Mesendoderm (in vitro differentiated cells): Measurements from ENCODE around the gene DMBX1.

Experiments
- DNase-seq: peaks from one replicate; pipeline ENCODE4 v3.0.0; 2013
- H2AK5ac ChIP-seq: 2 replicates; pipeline ENCODE4 v1.6.1; 2013; ENCODE audit warnings: low read length, inconsistent platforms
- H2BK120ac ChIP-seq: 2 replicates; pipeline ENCODE4 v1.6.1; 2013; ENCODE audit warnings: low read depth, mild to moderate bottlenecking, low read length, moderate library complexity, mixed read lengths
- H2BK15ac ChIP-seq: replicated peaks from 2 replicates; pipeline ENCODE4 v1.6.1; 2013; ENCODE audit warnings: low read depth, mild to moderate bottlenecking, moderate library complexity
- H2BK5ac ChIP-seq: 2 replicates; pipeline ENCODE4 v1.6.1; 2013; ENCODE audit warnings: low read length, inconsistent platforms
- H3K18ac ChIP-seq: 2 replicates; pipeline ENCODE4 v1.6.1; 2013; ENCODE audit warnings: mild to moderate bottlenecking, low read length, mixed read lengths
- H3K23ac ChIP-seq: one replicate; pipeline ENCODE4 v1.6.1; 2013; ENCODE audit warnings: low read length
- H3K27ac ChIP-seq: 2 replicates; pipeline ENCODE4 v1.5.1; 2013; ENCODE audit warnings: low read depth, mild to moderate bottlenecking, inconsistent platforms, low read length, moderate library complexity
- H3K27me3 ChIP-seq: 2 replicates; pipeline ENCODE4 v1.6.1; 2013; ENCODE audit warnings: low read length, control low read depth, mild to moderate bottlenecking, inconsistent platforms; ENCODE audit not compliant: insufficient read depth, poor library complexity
- H3K36me3 ChIP-seq: 2 replicates; pipeline ENCODE4 v1.6.1; 2013; ENCODE audit warnings: low read length, inconsistent platforms; ENCODE audit not compliant: control insufficient read depth, insufficient read depth
- H3K4ac ChIP-seq: one replicate; pipeline ENCODE4 v1.6.1; 2013; ENCODE audit warnings: low read depth, mild to moderate bottlenecking, low read length, moderate library complexity
- H3K4me1 ChIP-seq: 2 replicates; pipeline ENCODE4 v1.6.1; 2013; ENCODE audit warnings: low read depth, low read length, inconsistent platforms; ENCODE audit not compliant: control insufficient read depth
- H3K4me2 ChIP-seq: 2 replicates; pipeline ENCODE4 v1.6.1; 2013; ENCODE audit warnings: low read length
- H3K4me3 ChIP-seq: 2 replicates; pipeline ENCODE4 v1.5.1; 2013; ENCODE audit warnings: mild to moderate bottlenecking, low read length
- H3K56ac ChIP-seq: one replicate; pipeline ENCODE4 v1.6.1; 2013; ENCODE audit warnings: low read length
- H3K79me1 ChIP-seq: 2 replicates; pipeline ENCODE4 v1.6.1; 2013; ENCODE audit warnings: low read length, inconsistent platforms
- H3K79me2 ChIP-seq: 2 replicates; pipeline ENCODE4 v1.6.1; 2013; ENCODE audit warnings: mild to moderate bottlenecking, low read length; ENCODE audit not compliant: control insufficient read depth, insufficient read depth
- H3K9ac ChIP-seq: 2 replicates; pipeline ENCODE4 v1.6.1; 2013; ENCODE audit warnings: low read length, inconsistent platforms
- H4K5ac ChIP-seq: one replicate; pipeline ENCODE4 v1.6.1; 2013; ENCODE audit warnings: low read length
- H4K8ac ChIP-seq: one replicate; pipeline ENCODE4 v1.6.1; 2013; ENCODE audit warnings: low read depth, mild to moderate bottlenecking, control low read depth, low read length, moderate library complexity
- WGBS: extraction: QIAGEN DNeasy Blood & Tissue Kit; methylation state at CpG from one replicate; pipeline ENCODE4 v1.1.7; 2013; ENCODE audit warnings: low lambda C conversion rate, missing lambda C conversion rate; ENCODE audit not compliant: insufficient coverage; ENCODE audit errors: extremely low coverage; 5-methylcytosine and 5-hydroxymethylcytosine counted together

DMBX1 gene

DNA sequence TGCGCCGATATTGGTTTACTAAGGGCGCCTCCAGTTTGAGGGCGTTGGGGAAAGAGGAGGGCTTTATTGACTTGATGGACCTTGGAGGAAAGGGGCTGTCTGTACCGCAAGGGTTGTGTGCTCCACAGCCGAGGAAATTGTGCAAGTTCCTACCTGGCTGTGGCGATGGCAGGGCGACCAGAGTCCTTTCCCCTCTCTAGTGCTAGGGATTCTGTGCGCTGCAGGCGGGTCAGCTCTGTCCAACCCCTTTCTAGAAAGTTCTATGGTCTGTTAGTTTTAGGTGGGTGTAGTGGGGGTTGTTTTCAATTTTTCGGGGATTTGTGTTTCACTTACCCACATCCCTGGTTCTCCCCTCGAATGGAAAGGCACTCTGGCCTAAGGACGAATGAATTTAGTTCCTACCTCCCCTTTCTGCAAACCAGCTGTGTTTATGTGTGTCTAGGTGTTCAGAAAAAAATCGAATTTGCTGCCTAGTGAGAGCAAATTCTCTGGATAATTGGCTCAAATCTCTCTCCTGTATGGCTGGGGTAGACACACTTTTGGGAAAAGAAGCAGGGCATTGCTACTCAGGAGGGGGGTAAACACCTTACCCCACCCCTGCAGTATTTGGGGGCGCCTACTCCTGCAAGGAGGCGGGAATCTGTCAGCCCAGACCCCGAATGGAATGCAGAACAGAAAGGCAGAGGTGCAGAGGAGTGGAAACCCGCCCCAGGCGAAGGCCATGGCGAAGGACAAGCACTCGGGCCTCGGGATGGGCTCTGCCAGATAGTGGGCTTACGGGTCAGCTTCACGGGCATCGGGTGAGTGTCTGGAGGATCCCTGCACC lies 2.0 kb downstream of the DMBX1 start:
- Histone ChIP-seq H3K27me3 (peaks cover 80% of the 10 kb centered on the region), H2BK15ac (no peak overlapping the region), H3K4me3 (no peak overlapping the region), H3K56ac (no peak overlapping the region), H2BK5ac (no peak overlapping the region), H3K4me2 (no peak overlapping the region), H3K4me1 (peaks cover 7% of the 10 kb centered on the region), H3K9ac (no peak overlapping the region), H3K23ac (no peak overlapping the region), H4K5ac (no peak overlapping the region), H3K79me1 (no peaks in the 10 kb centered on the region), H3K18ac (no peak overlapping the region), H3K36me3 (no peaks in the 10 kb centered on the region), H3K79me2 (no peaks in the 10 kb centered on the region), H4K8ac (no peak overlapping the region), H3K27ac (no peak overlapping the region), H2BK120ac (no peak overlapping the region), H3K4ac (no peak overlapping the region), H2AK5ac (no peak overlapping the region)
- no CpG with 5 or more reads among the region's 25 CpGs for WGBS
- no peak for DNase-seq

DNA sequence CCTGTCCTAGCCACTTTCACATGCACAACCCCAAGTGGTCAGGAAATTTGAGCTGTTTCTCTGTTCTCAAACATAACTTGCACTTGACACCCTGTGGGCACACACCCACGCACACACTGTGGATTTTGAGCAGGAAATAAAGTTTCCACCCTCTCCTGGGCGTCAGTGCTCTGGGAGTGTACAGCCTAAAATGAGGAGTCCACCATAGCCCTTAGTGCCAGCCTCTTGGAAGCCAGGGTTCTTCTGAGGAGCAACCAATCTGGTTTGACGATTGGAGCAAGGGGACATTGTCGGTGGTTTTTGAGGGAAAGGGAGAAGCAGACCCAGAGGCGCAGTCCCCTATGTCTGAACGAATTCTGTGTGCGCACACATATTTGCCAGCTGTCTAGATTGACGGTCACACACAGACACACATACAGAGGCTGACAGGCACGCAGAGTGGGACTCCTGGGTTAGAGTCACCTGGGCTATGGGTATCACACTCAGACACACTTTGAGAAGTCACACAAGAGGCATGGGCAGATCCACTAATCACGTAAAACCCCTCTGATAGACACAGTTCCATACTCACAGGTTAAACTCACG lies 2.7 kb downstream of the DMBX1 start:
- no CpG with 5 or more reads among the region's 11 CpGs for WGBS
- no peak overlapping the region for H3K18ac ChIP-seq
- H4K8ac ChIP-seq, result no peak overlapping the region
- H2BK5ac ChIP-seq, result no peak overlapping the region
- no peak overlapping the region for H3K23ac ChIP-seq
- peak overlapping the region; percentile 43 for H3K56ac ChIP-seq
- H3K4me2 ChIP-seq, result no peak overlapping the region
- no peaks in the 10 kb centered on the region for H3K79me1 ChIP-seq
- H2BK15ac ChIP-seq, result no peak overlapping the region
- H2BK120ac ChIP-seq, result no peak overlapping the region
- H2AK5ac ChIP-seq, result no peak overlapping the region
- peaks cover 7% of the 10 kb centered on the region for H3K4me1 ChIP-seq
- no peak overlapping the region for H3K27ac ChIP-seq
- no peak overlapping the region for H4K5ac ChIP-seq
- no peak for DNase-seq
- no peak overlapping the region for H3K4me3 ChIP-seq
- H3K9ac ChIP-seq, result no peak overlapping the region
- H3K4ac ChIP-seq, result no peak overlapping the region
- H3K27me3 ChIP-seq, result peaks cover 74% of the 10 kb centered on the region
- no peaks in the 10 kb centered on the region for H3K79me2 ChIP-seq
- no peaks in the 10 kb centered on the region for H3K36me3 ChIP-seq

DNA sequence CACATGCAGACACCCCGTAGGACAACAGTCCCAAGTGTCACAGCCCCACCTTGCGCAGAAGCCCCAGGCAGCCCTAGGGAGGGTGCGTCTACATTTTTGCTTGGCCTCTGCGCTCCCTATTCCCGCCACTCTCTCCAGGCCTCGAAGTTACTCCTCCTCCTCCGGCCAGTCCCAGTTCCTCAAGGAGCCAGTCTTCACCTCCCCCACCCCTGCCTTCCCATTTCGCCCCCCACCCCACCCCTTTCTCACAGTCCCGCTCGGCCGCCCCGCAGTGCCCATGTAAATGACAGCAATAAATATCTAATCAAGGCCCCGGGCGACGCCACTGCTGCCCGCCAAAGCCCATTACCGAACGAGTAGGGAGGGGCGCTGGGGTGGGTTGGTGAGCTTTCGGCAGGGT lies 3.2 kb downstream of the DMBX1 start:
- no peak overlapping the region for H2BK15ac ChIP-seq
- no peak overlapping the region for H3K4me2 ChIP-seq
- no peak overlapping the region for H3K27ac ChIP-seq
- no peak overlapping the region for H3K23ac ChIP-seq
- WGBS, result no CpG with 5 or more reads among the region's 20 CpGs
- H4K5ac ChIP-seq, result no peak overlapping the region
- H3K56ac ChIP-seq, result peak overlapping the region; percentile 43
- no peaks in the 10 kb centered on the region for H3K36me3 ChIP-seq
- no peak overlapping the region for H3K9ac ChIP-seq
- H4K8ac ChIP-seq, result no peak overlapping the region
- H3K4me1 ChIP-seq, result peaks cover 7% of the 10 kb centered on the region
- no peak overlapping the region for H2BK120ac ChIP-seq
- H3K79me1 ChIP-seq, result no peaks in the 10 kb centered on the region
- H3K79me2 ChIP-seq, result no peaks in the 10 kb centered on the region
- peak; percentile 27 for DNase-seq
- H3K18ac ChIP-seq, result no peak overlapping the region
- no peak overlapping the region for H2BK5ac ChIP-seq
- H3K27me3 ChIP-seq, result peaks cover 70% of the 10 kb centered on the region
- H2AK5ac ChIP-seq, result no peak overlapping the region
- H3K4me3 ChIP-seq, result no peak overlapping the region
- H3K4ac ChIP-seq, result no peak overlapping the region

DNA sequence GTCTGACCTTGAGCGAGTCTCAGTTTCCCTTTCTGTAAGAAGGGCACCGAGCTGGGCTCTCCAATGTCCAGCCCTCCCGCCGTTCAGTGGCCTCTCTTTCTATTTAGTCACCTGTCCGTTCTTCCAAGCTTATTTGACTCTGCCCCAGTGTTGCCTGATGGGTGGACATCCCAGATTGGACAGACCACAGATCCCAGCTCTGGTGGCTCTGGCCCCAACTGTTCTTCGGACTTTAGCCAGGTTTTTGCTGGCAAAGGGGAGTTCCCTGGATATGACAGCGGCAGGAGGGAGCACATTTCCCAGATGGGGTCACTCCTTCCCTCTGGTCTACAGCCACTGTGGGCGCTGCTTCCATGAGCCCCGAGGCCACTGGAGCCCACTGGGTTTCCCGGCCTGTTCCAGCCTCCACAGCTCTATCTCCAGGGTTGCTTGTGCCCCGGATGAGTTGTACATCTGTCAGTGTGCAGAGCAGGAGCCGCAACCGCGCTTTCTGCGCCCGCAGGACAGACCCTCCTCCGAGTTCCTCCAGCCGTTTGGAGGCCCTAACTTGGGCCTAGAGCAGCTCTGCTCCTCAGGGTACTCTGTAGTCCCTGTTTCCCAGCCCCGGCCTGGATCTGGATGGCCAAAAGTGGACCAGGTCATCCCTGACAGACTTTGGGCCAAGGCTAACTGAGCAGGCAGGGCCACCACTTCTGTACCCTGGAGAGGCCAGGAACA lies 3.8 kb downstream of the DMBX1 start:
- DNase-seq, result no peak
- Histone ChIP-seq H3K56ac (no peak overlapping the region), H2AK5ac (no peak overlapping the region), H3K4me3 (no peak overlapping the region), H3K9ac (no peak overlapping the region), H3K18ac (no peak overlapping the region), H3K4ac (no peak overlapping the region), H2BK120ac (no peak overlapping the region), H3K23ac (no peak overlapping the region), H4K5ac (no peak overlapping the region), H3K79me1 (no peaks in the 10 kb centered on the region), H2BK15ac (no peak overlapping the region), H4K8ac (no peak overlapping the region), H3K79me2 (no peaks in the 10 kb centered on the region), H3K27me3 (peaks cover 64% of the 10 kb centered on the region), H2BK5ac (no peak overlapping the region), H3K27ac (no peak overlapping the region), H3K4me1 (peaks cover 7% of the 10 kb centered on the region), H3K4me2 (no peak overlapping the region), H3K36me3 (no peaks in the 10 kb centered on the region)
- no CpG with 5 or more reads among the region's 19 CpGs for WGBS

DNA sequence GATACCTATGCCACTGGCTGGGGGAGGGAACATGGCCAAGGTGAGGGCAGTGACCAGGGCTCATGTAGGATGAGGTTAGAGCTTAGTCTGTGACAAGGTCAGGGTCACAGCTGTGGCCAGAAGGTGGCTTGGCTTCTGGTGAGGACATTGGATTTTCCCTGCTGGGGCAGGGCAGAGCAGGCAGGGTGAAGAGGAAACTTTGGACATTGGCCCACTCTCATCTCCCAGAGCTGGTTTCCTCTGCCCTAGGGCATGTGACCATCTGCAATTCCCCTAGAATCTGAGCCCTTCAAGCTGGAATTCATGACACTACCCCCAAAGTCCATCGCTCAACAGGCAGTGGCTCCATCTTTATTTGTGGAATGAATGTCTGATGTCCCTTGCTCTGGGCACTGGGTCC lies 5.3 kb downstream of the DMBX1 start:
- Histone ChIP-seq H3K4me3 (no peak overlapping the region), H2BK120ac (no peak overlapping the region), H3K27ac (no peak overlapping the region)

More for the DNA sequence above, 5.3 kb downstream of the DMBX1 start:
- no peak overlapping the region for H3K4me2 ChIP-seq
- H2BK15ac ChIP-seq, result no peak overlapping the region
- H3K36me3 ChIP-seq, result no peaks in the 10 kb centered on the region
- H3K18ac ChIP-seq, result no peak overlapping the region
- H4K8ac ChIP-seq, result no peak overlapping the region
- WGBS, result no CpG with 5 or more reads among the region's 1 CpG
- H3K27me3 ChIP-seq, result peaks cover 53% of the 10 kb centered on the region
- no peak overlapping the region for H3K23ac ChIP-seq
- H3K4ac ChIP-seq, result no peak overlapping the region
- no peaks in the 10 kb centered on the region for H3K79me2 ChIP-seq
- H3K56ac ChIP-seq, result no peak overlapping the region
- no peak overlapping the region for H2AK5ac ChIP-seq
- no peak overlapping the region for H2BK5ac ChIP-seq
- no peaks in the 10 kb centered on the region for H3K79me1 ChIP-seq
- peaks cover 6% of the 10 kb centered on the region for H3K4me1 ChIP-seq
- no peak overlapping the region for H4K5ac ChIP-seq
- H3K9ac ChIP-seq, result no peak overlapping the region
- DNase-seq, result no peak
